GM18507 (cell line): Measurements from ENCODE around the gene MS4A4E.
A peak's percentile ranks its signal among the peaks of the same experiment; 100 is the strongest.
"Not testable (repeated sequence)": the region's sequence is repeated elsewhere in the genome, so short reads cannot be mapped to it uniquely, and the experiment has no call there.

Experiments
- DNase-seq: peaks from one replicate; pipeline ENCODE4 v3.0.0; 2011; ENCODE audit warnings: low read depth; ENCODE audit not compliant: insufficient read length; ENCODE audit errors: extremely low spot score
- FAIRE-seq: peaks from 2 replicates; lab custom pipeline; 2011; peaks lifted over from hg19 to GRCh38; lab: Jason Lieb, UNC

MS4A4E gene

GRCh38 chr11:60242740-60243239, at the start of gene MS4A4E:
Gene MS4A4E, minus strand, starts transcription at chr11:60243137. Its CDS starts 13,082 bp downstream, at chr11:60230055.
- DNase-seq (no peak), FAIRE-seq (no peak)

GRCh38 chr11:60292145-60292544, 49.2 kb upstream of the MS4A4E start:
- DNase-seq (no peak), FAIRE-seq (no peak)

GRCh38 chr11:60288531-60288930, 45.6 kb upstream of the MS4A4E start:
- DNase-seq (no peak), FAIRE-seq (no peak)

GRCh38 chr11:60285411-60286126, 42.6 kb upstream of the MS4A4E start:
- not testable (repeated sequence) for DNase-seq, FAIRE-seq

- DNase-seq (no peak), FAIRE-seq (no peak)
Measured at GRCh38 chr11:60282286-60282685, 39.3 kb upstream of the MS4A4E start.

- no peak for DNase-seq
- FAIRE-seq: no peak
Measured at GRCh38 chr11:60281485-60281884, 38.5 kb upstream of the MS4A4E start.

- FAIRE-seq (no peak), DNase-seq (no peak)
Measured at GRCh38 chr11:60280412-60280811, 37.5 kb upstream of the MS4A4E start, which contains the start of gene MS4A4A. Gene MS4A4A, plus strand, starts transcription at chr11:60280666. Its CDS starts 10 bp downstream, at chr11:60280676.

GRCh38 chr11:60274416-60274815, 31.5 kb upstream of the MS4A4E start:
- FAIRE-seq (no peak), DNase-seq (no peak)

GRCh38 chr11:60265373-60266214, 22.7 kb upstream of the MS4A4E start:
- FAIRE-seq (peak; percentile 77), DNase-seq (peak; percentile 20)

GRCh38 chr11:60264644-60265043, 21.7 kb upstream of the MS4A4E start:
- FAIRE-seq: no peak
- DNase-seq: no peak

- no peak for FAIRE-seq
Measured at GRCh38 chr11:60263402-60263801, 20.5 kb upstream of the MS4A4E start.

GRCh38 chr11:60261014-60261413, 18.1 kb upstream of the MS4A4E start:
- no peak for FAIRE-seq

More at GRCh38 chr11:60263402-60263801, 20.5 kb upstream of the MS4A4E start:
- no peak for DNase-seq

GRCh38 chr11:60257956-60258722, 15.2 kb upstream of the MS4A4E start:
- DNase-seq: no peak
- no peak for FAIRE-seq

More at GRCh38 chr11:60261014-60261413, 18.1 kb upstream of the MS4A4E start:
- DNase-seq: no peak

GRCh38 chr11:60252213-60253108, 9.5 kb upstream of the MS4A4E start:
- FAIRE-seq: no peak
- no peak for DNase-seq

GRCh38 chr11:60251485-60252212, 8.7 kb upstream of the MS4A4E start:
- no peak for FAIRE-seq

GRCh38 chr11:60241786-60242185, 1.2 kb downstream of the MS4A4E start:
- DNase-seq: no peak
- no peak for FAIRE-seq

More at GRCh38 chr11:60251485-60252212, 8.7 kb upstream of the MS4A4E start:
- DNase-seq: no peak

- FAIRE-seq: no peak
Measured at GRCh38 chr11:60240662-60241061, 2.3 kb downstream of the MS4A4E start.

GRCh38 chr11:60235321-60235720, 7.6 kb downstream of the MS4A4E start:
- no peak for DNase-seq
- no peak for FAIRE-seq

More at GRCh38 chr11:60240662-60241061, 2.3 kb downstream of the MS4A4E start:
- no peak for DNase-seq
